HepG2 (cell line): ENCODE results near the gene SAMD4B. TPM values are rescaled to one million over a fixed set of nuclear protein-coding genes. Genes with fewer than 3 reads are reported as not detected.

Source experiments
- AFF4 ChIP-seq: sonication (generic); formaldehyde crosslinking; IDR thresholded peaks from 2 replicates; pipeline ENCODE4 v1.4.0; 2020; ENCODE audit warnings: missing genetic modification reagents
- AGO1 ChIP-seq: fragments of 200-400 bp; formaldehyde crosslinking; IDR thresholded peaks from 2 replicates; pipeline ENCODE4 v1.6.1; 2017; ENCODE audit warnings: mild to moderate bottlenecking, low read depth, low read length, moderate library complexity; ENCODE audit not compliant: poor library complexity, severe bottlenecking
- ARID4A ChIP-seq: sonication (generic); formaldehyde crosslinking; IDR thresholded peaks from 2 replicates; pipeline ENCODE4 v1.5.0; 2020; ENCODE audit warnings: mild to moderate bottlenecking, missing genetic modification reagents, borderline replicate concordance
- CENPX ChIP-seq: sonication (generic); formaldehyde crosslinking; IDR thresholded peaks from 2 replicates; pipeline ENCODE4 v1.9.0; 2021; ENCODE audit warnings: mild to moderate bottlenecking, missing genetic modification reagents, moderate library complexity
- GTF3A ChIP-seq: sonication (generic); formaldehyde crosslinking; conservative IDR thresholded peaks from 2 replicates; pipeline ENCODE4 v1.4.0; 2020; ENCODE audit warnings: mild to moderate bottlenecking, missing genetic modification reagents
- HDAC1 ChIP-seq: sonication (generic); formaldehyde crosslinking; IDR thresholded peaks from 2 replicates; pipeline ENCODE4 v1.5.1; 2020; ENCODE audit warnings: mild to moderate bottlenecking, missing genetic modification reagents
- HNRNPK ChIP-seq: fragments of 200-400 bp; formaldehyde crosslinking; IDR thresholded peaks from 2 replicates; pipeline ENCODE4 v1.6.1; 2018; ENCODE audit warnings: low read length, low read depth, moderate library complexity, mild to moderate bottlenecking; ENCODE audit not compliant: poor library complexity, severe bottlenecking
- HNRNPL ChIP-seq: fragments of 200-400 bp; formaldehyde crosslinking; IDR thresholded peaks from 2 replicates; pipeline ENCODE4 v1.6.1; 2017; ENCODE audit warnings: mild to moderate bottlenecking, low read depth, low read length
- KDM4B ChIP-seq: sonication (generic); formaldehyde crosslinking; IDR thresholded peaks from 2 replicates; pipeline ENCODE4 v1.4.0; 2020; ENCODE audit warnings: missing genetic modification reagents
- MTA1 ChIP-seq: sonication (generic); formaldehyde crosslinking; IDR thresholded peaks from 2 replicates; pipeline ENCODE4 v1.4.0; 2020; ENCODE audit warnings: missing genetic modification reagents, mild to moderate bottlenecking, borderline replicate concordance
- RBFOX2 ChIP-seq: fragments of 200-400 bp; formaldehyde crosslinking; IDR thresholded peaks from 2 replicates; pipeline ENCODE4 v1.6.1; 2017; ENCODE audit warnings: low read depth, mild to moderate bottlenecking, low read length
- SRSF1 ChIP-seq: fragments of 200-400 bp; formaldehyde crosslinking; optimal IDR thresholded peaks from 2 replicates; pipeline ENCODE3; 2017; ENCODE audit warnings: mild to moderate bottlenecking, low read depth, low read length, moderate library complexity
- ZNF205 ChIP-seq: IDR thresholded peaks from 2 replicates; pipeline ENCODE4 v1.6.1; 2018; ENCODE audit warnings: missing biosample characterization, missing genetic modification reagents
- ZNF501 ChIP-seq: sonication (generic); formaldehyde crosslinking; IDR thresholded peaks from 2 replicates; pipeline ENCODE4 v1.5.1; 2020; ENCODE audit warnings: mild to moderate bottlenecking, moderate library complexity, missing genetic modification reagents
- ZNF547 ChIP-seq: sonication (generic); formaldehyde crosslinking; IDR thresholded peaks from 2 replicates; pipeline ENCODE4 v1.5.1; 2020; ENCODE audit warnings: mild to moderate bottlenecking, missing genetic modification reagents
- ZNF605 ChIP-seq: sonication (generic); formaldehyde crosslinking; IDR thresholded peaks from 2 replicates; pipeline ENCODE4 v1.8.0; 2022; ENCODE audit warnings: mild to moderate bottlenecking, missing genetic modification reagents
- ZNF704 ChIP-seq: sonication (generic); formaldehyde crosslinking; IDR thresholded peaks from 2 replicates; pipeline ENCODE4 v1.8.1; 2023; ENCODE audit warnings: mild to moderate bottlenecking, inconsistent platforms, moderate library complexity, missing genetic modification reagents, borderline replicate concordance
- ZNF724P ChIP-seq: sonication (generic); formaldehyde crosslinking; IDR thresholded peaks from 2 replicates; pipeline ENCODE4 v1.8.0; 2022; ENCODE audit warnings: missing genetic modification reagents, borderline replicate concordance
- ZNF784 ChIP-seq: sonication (generic); formaldehyde crosslinking; IDR thresholded peaks from 2 replicates; pipeline ENCODE4 v1.5.1; 2020; ENCODE audit warnings: missing genetic modification reagents, mild to moderate bottlenecking, borderline replicate concordance
- polyA plus RNA-seq, 8 experiments: library from polyadenylated mRNA; depleted of rRNA in 3 of 8; stranded (reverse) in 7 of 8; unstranded in 1 of 8; fragments of >200 nt; fragmentation: Illumina TruSeq in 4 of 8; extraction: Trizol in 4 of 8; gene quantifications; 2 replicates each; pipeline versions ENCODE4 v1.2.1 to v1.2.3, GENCODE V29; 2011 to 2016; ENCODE audit warnings: low read depth in 4 of 8, missing spikeins in 1 of 8, mixed read lengths in 1 of 8; ENCODE audit not compliant: insufficient read depth in 1 of 8
- total RNA-seq, 5 experiments: library from RNA; depleted of rRNA; stranded (reverse); fragments of >200 nt; fragmentation: Illumina TruSeq; extraction: Trizol; gene quantifications; 2 replicates each; pipeline ENCODE4 v1.2.3, GENCODE V29; 2016; ENCODE audit warnings: low read depth in 1 of 5

Gene SAMD4B
- total and polyA plus RNA-seq, 2 of the 13 experiments (the other 11 are each of a cell fraction or from before 2014, with no cell fraction given), result 26.0 to 31.8 TPM

GRCh38 chr19:39407660-39408391 lies 65.6 kb downstream of the SAMD4B start (continued):
- no peak for TF ChIP-seq SRSF1
- TF ChIP-seq RBFOX2, result peak; percentile 81
- no peak for TF ChIP-seq ARID4A (CRISPR knock-in tag)
- TF ChIP-seq ZNF547, result 0 out of 2 replicates have a peak, but pooled peaks have one; percentile 9
- TF ChIP-seq CENPX (CRISPR knock-in tag), result no peak
- no peak for TF ChIP-seq ZNF501 (CRISPR knock-in tag)
- peak; percentile 23; the same call in 1 of the 2 replicates for TF ChIP-seq ZNF784 (CRISPR knock-in tag)
- peak; percentile 95 for TF ChIP-seq HNRNPL
- TF ChIP-seq GTF3A, result no peak
- TF ChIP-seq MTA1 (CRISPR knock-in tag), result no peak
- TF ChIP-seq ZNF605 (CRISPR knock-in tag), result peak; percentile 32; the same call in 1 of the 2 replicates
- TF ChIP-seq ZNF205 (CRISPR knock-in tag), result no peak
- no peak for TF ChIP-seq KDM4B (CRISPR knock-in tag)
- peak; percentile 39 for TF ChIP-seq HNRNPK
- peak; percentile 18; the same call in 1 of the 2 replicates for TF ChIP-seq HDAC1
- no peak for TF ChIP-seq ZNF704 (CRISPR knock-in tag)
- 0 out of 2 replicates have a peak, but pooled peaks have one; percentile 10 for TF ChIP-seq ZNF724P (CRISPR knock-in tag)
- TF ChIP-seq AGO1, result peak; percentile 85
- no peak for TF ChIP-seq AFF4 (CRISPR knock-in tag)
